Lung (tissue), 12 donors: ENCODE data around the gene SRBD1. TPM values are rescaled to one million over a fixed set of nuclear protein-coding genes. Genes with fewer than 3 reads are reported as not detected.
A peak's percentile ranks its signal among the peaks of the same experiment; 100 is the strongest.

Experiments used
- ATAC-seq: fragments of 200-7000 bp; cut with Tn5 transposase; one replicate; pipeline ENCODE4 v1.9.1; 2020; ENCODE audit warnings: moderate number of reproducible peaks; ENCODE audit not compliant: insufficient read depth, low FRiP score
- DNase-seq, 3 donors: peaks; one replicate each; pipeline ENCODE4 v3.0.0-alpha.2; 2013 to 2017
- H3K27ac ChIP-seq, 2 donors: one replicate each; pipeline ENCODE4 v1.5.1; 2013; ENCODE audit warnings: mild to moderate bottlenecking in 2 of 2, moderate library complexity in 2 of 2, control low read depth in 1 of 2, inconsistent platforms in 1 of 2, low read depth in 1 of 2, low read length in 1 of 2
- H3K27me3 ChIP-seq, 3 donors: one replicate each; pipeline ENCODE4 v1.5.1; 2013; ENCODE audit warnings: low read length in 2 of 3; ENCODE audit not compliant: control insufficient read depth in 3 of 3, insufficient read depth in 3 of 3
- H3K36me3 ChIP-seq, 4 donors: one replicate each; pipeline ENCODE4 v1.5.1; 2013; ENCODE audit warnings: low read length in 4 of 4, mild to moderate bottlenecking in 1 of 4, moderate library complexity in 1 of 4; ENCODE audit not compliant: control insufficient read depth in 4 of 4, insufficient read depth in 4 of 4
- H3K4me1 ChIP-seq, 5 donors: one replicate each; pipeline ENCODE4 v1.5.1; 2013; ENCODE audit warnings: low read length in 5 of 5, mild to moderate bottlenecking in 2 of 5, moderate library complexity in 1 of 5; ENCODE audit not compliant: control insufficient read depth in 5 of 5, insufficient read depth in 5 of 5
- H3K4me3 ChIP-seq: one replicate; pipeline ENCODE4 v1.5.1; 2013; ENCODE audit warnings: mild to moderate bottlenecking, control low read depth, moderate library complexity
- H3K9ac ChIP-seq, 2 donors: one replicate each; pipeline ENCODE4 v1.5.1; 2013; ENCODE audit warnings: low read length in 2 of 2, control low read depth in 1 of 2; ENCODE audit not compliant: insufficient read depth in 1 of 2
- H3K9me3 ChIP-seq, 4 donors: one replicate each; pipeline ENCODE4 v1.5.1; 2013; ENCODE audit warnings: low read length in 3 of 4, mild to moderate bottlenecking in 1 of 4, moderate library complexity in 1 of 4; ENCODE audit not compliant: control insufficient read depth in 4 of 4, insufficient read depth in 3 of 4
- WGBS, 2 donors: extraction: QIAGEN DNeasy Blood & Tissue Kit; methylation state at CpG; one replicate each; pipeline ENCODE4 v1.1.7; 2013; 5-methylcytosine and 5-hydroxymethylcytosine counted together
- polyA plus RNA-seq, 2 donors: library from polyadenylated mRNA; stranded (reverse); fragments of 200-250 nt; gene quantifications; one replicate each; pipeline ENCODE4 v1.2.1, GENCODE V29; 2013
- total RNA-seq, 2 donors: library from RNA; depleted of rRNA in 1 of 2; stranded (reverse); fragments of >200 nt in 1 of 2; gene quantifications; one replicate each; pipeline ENCODE4 v1.2.1, GENCODE V29; 2014 to 2021
- TF ChIP-seq, protein P1 (sequence below): IDR thresholded peaks from 2 replicates; pipeline ENCODE4 v1.5.1; 2012; ENCODE audit warnings: mild to moderate bottlenecking; ENCODE audit errors: control extremely low read depth, extremely low read depth
- donor health status: control.
- donor health status: control.
- donor health status: Bipolar disorder and iron deficiency.
- donor health status: healthy.
- donor health status: DM: yes; HTN: yes; CAD: no.

SRBD1 gene
- total and polyA plus RNA-seq, 4 donors, result 5.6 to 30.6 (median 11.5) TPM

DNA sequence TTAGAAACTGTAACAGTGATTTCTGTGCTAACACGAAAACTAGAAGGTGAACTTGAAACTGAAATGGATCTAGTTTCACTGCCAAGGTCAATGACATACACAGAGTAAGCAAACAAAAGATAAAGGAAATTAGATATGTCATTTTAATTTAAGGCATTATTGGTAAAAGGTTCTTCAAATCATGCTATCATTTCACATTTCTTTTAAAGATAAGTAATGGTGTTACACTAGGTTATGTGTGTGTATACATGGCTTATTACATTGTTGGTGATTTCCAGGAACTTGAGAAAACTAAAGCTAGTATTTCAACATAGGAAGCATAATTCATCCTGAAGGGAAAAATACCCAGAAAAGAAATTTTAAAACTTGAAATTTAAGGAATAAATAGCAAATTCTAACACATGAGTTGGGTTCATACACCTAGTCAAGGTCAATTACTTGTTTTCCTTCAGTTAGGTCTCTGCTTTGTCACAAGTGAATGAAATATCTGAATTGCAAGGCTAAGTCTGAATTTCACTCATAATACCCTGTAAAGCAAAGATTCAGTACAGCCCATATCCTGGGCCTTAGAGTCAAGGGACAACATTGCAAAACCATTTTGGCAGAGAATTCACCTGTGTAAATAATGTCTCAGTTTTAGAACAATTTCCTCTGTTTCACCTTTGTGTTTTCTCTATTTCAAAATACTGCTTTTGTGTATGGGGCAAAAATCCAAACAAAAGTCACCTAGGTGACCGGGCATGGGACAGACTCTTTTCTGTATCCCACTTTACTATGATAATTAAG is 141.6 kb downstream of the SRBD1 start:
- ATAC-seq, result no peak
- H3K27ac ChIP-seq, result no peak overlapping the region

DNA sequence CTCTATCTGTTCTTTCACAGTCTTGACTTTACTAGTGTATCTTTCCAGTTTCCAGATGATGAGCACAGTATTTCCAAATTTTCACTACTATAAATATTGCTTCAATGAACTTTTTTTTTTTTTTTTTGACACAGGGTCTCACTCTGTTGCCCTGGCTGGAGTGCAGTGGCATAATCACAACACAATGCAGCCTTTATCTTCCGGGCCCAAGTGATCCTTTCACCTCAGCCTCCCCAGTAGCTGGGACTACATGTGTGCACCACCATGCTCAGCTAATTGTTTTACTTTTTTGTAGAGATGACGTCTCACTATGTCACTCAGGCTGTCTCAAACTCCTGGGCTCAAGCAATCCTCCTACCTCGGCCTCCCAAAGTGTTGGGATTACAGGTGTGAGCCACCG is 142.8 kb downstream of the SRBD1 start:
- no peak for DNase-seq
- whole genome bisulfite sequencing, 2 donors, result 97 to 99% methylated on average over 4 of the region's 4 CpGs

More for the DNA sequence above, 141.6 kb downstream of the SRBD1 start:
- WGBS, 2 donors, result 74 to 79% methylated on average over 2 of the region's 2 CpGs
- Histone ChIP-seq H3K4me1 (peaks cover 0 to 9% (median 0%) of the 10 kb centered on the region in 5 donors), H3K27me3 (no peaks in the 10 kb centered on the region), H3K36me3 (no peaks in the 10 kb centered on the region), H3K9me3 (no peaks in the 10 kb centered on the region), H3K9ac (no peak overlapping the region), H3K4me3 (no peak overlapping the region)
- DNase-seq, result peak in 2 of 3 donors; percentile 54 to 63
- TF ChIP-seq, protein P1, sequence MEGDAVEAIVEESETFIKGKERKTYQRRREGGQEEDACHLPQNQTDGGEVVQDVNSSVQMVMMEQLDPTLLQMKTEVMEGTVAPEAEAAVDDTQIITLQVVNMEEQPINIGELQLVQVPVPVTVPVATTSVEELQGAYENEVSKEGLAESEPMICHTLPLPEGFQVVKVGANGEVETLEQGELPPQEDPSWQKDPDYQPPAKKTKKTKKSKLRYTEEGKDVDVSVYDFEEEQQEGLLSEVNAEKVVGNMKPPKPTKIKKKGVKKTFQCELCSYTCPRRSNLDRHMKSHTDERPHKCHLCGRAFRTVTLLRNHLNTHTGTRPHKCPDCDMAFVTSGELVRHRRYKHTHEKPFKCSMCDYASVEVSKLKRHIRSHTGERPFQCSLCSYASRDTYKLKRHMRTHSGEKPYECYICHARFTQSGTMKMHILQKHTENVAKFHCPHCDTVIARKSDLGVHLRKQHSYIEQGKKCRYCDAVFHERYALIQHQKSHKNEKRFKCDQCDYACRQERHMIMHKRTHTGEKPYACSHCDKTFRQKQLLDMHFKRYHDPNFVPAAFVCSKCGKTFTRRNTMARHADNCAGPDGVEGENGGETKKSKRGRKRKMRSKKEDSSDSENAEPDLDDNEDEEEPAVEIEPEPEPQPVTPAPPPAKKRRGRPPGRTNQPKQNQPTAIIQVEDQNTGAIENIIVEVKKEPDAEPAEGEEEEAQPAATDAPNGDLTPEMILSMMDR, result no peak

DNA sequence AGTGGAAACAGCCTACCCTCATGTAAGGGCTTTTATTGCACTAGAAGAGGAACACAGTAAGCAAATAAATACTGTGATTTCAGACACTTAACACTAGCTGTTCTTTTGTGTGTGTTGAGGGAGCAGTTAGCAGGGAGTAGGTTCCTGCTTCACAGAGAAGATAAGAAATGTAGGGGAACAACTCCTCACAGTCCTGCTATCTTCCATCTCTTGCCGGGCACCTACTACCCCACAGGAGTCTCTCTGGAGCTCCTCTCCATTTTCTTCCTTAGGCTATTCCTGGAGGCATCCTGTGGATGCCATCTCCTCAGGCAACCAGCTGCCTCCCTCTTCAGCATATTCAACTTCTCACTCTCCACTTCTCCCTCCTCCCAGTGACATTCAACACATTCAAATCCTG is 145.0 kb downstream of the SRBD1 start:
- ATAC-seq (no peak), DNase-seq (no peak)
- 57 to 73% methylated on average over 1 of the region's 1 CpG for WGBS, 2 donors
- H3K27me3 ChIP-seq, result no peaks in the 10 kb centered on the region
- no peak overlapping the region for H3K9ac ChIP-seq
- peaks cover 0 to 3% (median 0%) of the 10 kb centered on the region in 4 donors for H3K36me3 ChIP-seq
- H3K27ac ChIP-seq, result no peak overlapping the region
- TF ChIP-seq, protein P1, result no peak
- no peak overlapping the region for H3K4me3 ChIP-seq
- H3K4me1 ChIP-seq, result peaks cover 0 to 9% (median 0%) of the 10 kb centered on the region in 5 donors
- no peaks in the 10 kb centered on the region for H3K9me3 ChIP-seq

More for the DNA sequence above, 142.8 kb downstream of the SRBD1 start:
- H3K27me3 ChIP-seq, result no peaks in the 10 kb centered on the region
- no peak overlapping the region for H3K4me3 ChIP-seq
- no peak overlapping the region for H3K9ac ChIP-seq
- peaks cover 0 to 9% (median 0%) of the 10 kb centered on the region in 5 donors for H3K4me1 ChIP-seq
- no peaks in the 10 kb centered on the region for H3K9me3 ChIP-seq
- H3K36me3 ChIP-seq, result no peaks in the 10 kb centered on the region
- no peak for ATAC-seq
- TF ChIP-seq, protein P1, result no peak
- no peak overlapping the region for H3K27ac ChIP-seq
